Measurements from ENCODE around the gene CHN2. TPM values are rescaled to one million over a fixed set of nuclear protein-coding genes. Genes with fewer than 3 reads are reported as not detected.

The CHN2 gene
- polyA plus RNA-seq, 1 of the 3 experiments (the other 2 are of a cell fraction), result 0.02 TPM

DNA sequence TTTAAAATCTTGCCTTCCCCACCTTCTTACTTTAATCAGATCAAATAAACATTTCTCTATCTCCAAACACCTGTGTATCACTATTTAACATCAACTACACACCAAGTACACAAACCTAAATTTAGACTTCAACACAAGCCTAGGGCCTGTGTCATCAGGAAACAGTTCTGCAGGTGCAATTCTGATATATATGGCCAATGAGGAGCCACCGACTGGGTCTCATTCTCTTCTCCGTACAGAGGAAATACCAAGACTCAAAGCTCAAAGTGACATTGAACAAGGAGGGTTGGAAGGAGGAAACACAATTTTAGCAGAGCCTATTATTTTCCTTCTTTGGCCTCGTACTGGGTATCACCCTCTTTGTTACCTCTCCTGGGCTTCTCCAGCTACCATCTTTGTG lies 216.4 kb downstream of the CHN2 start:
- Histone ChIP-seq H3K4me3 (ENCODE audit: low read depth in 2 of 2, low read length in 1 of 2) (no peak overlapping the region), H3K4me2 (no peak overlapping the region), H3K27me3 (ENCODE audit: insufficient read depth) (no peaks in the 10 kb centered on the region), H3K9me3 (no peaks in the 10 kb centered on the region), H3K27ac (ENCODE audit: low read depth in 2 of 2, low read length in 1 of 2) (no peak overlapping the region), H3K79me2 (ENCODE audit: insufficient read depth) (no peaks in the 10 kb centered on the region), H4K20me1 (ENCODE audit: insufficient read depth) (no peaks in the 10 kb centered on the region), H3F3A (replicated peaks; ENCODE audit: insufficient read depth) (no peaks in the 10 kb centered on the region), H3K4me1 (ENCODE audit: control insufficient read depth in 1 of 2, insufficient read depth in 2 of 2, low read depth in 1 of 2, low read length in 1 of 2) (no peaks in the 10 kb centered on the region; a peak in 1 of 4 replicates), H3K9ac (no peak overlapping the region), H3K36me3 (replicated peaks in 1 of 2; ENCODE audit: control insufficient read depth in 1 of 2, insufficient read depth in 2 of 2, low read length in 1 of 2) (no peaks in the 10 kb centered on the region), H3K9me2 (no peaks in the 10 kb centered on the region), H2AFZ (ENCODE audit: low read depth) (no peak overlapping the region)
- ChIA-PET POLR2A (no interaction called here), CTCF (interaction anchor here (0.8 to 9.6 kb wide), 6 partner anchors 18 to 487 kb away, joined by 3 to 372 read pairs (median 9); no protein-coding TSS in a partner anchor)
- DNase-seq, result no peak
- WGBS (ENCODE audit: low lambda C conversion rate), result 70% methylated on average over 3 of the region's 3 CpGs
- TF ChIP-seq EP300 (IDR thresholded peaks at IDR 0.05; ENCODE audit: borderline replicate concordance in 1 of 2, low read depth in 1 of 2, low read length in 1 of 2) (no peak), MEF2A (IDR thresholded peaks at IDR 0.05; ENCODE audit: borderline replicate concordance, low read depth) (no peak), RFX5 (IDR thresholded peaks at IDR 0.05; ENCODE audit: low read length) (no peak), MXI1 (IDR thresholded peaks at IDR 0.05; ENCODE audit: low read depth, low read length) (no peak), FOXJ3 (CRISPR knock-in tag; IDR thresholded peaks at IDR 0.05) (no peak), GABPA (IDR thresholded peaks at IDR 0.05; ENCODE audit: low read depth) (no peak), TAF1 (IDR thresholded peaks at IDR 0.05; ENCODE audit: borderline replicate concordance, low read depth, low read length) (no peak), SMC3 (IDR thresholded peaks at IDR 0.05; ENCODE audit: low read depth, low read length) (no peak), TEAD4 (IDR thresholded peaks at IDR 0.05; ENCODE audit: borderline replicate concordance, insufficient read depth) (no peak), ELF1 (IDR thresholded peaks at IDR 0.05) (no peak)
- TF ChIP-seq, protein P1, sequence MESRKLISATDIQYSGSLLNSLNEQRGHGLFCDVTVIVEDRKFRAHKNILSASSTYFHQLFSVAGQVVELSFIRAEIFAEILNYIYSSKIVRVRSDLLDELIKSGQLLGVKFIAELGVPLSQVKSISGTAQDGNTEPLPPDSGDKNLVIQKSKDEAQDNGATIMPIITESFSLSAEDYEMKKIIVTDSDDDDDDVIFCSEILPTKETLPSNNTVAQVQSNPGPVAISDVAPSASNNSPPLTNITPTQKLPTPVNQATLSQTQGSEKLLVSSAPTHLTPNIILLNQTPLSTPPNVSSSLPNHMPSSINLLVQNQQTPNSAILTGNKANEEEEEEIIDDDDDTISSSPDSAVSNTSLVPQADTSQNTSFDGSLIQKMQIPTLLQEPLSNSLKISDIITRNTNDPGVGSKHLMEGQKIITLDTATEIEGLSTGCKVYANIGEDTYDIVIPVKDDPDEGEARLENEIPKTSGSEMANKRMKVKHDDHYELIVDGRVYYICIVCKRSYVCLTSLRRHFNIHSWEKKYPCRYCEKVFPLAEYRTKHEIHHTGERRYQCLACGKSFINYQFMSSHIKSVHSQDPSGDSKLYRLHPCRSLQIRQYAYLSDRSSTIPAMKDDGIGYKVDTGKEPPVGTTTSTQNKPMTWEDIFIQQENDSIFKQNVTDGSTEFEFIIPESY (IDR thresholded peaks at IDR 0.05; ENCODE audit: borderline replicate concordance, low read depth), result no peak
- TF ChIP-seq, protein P2, sequence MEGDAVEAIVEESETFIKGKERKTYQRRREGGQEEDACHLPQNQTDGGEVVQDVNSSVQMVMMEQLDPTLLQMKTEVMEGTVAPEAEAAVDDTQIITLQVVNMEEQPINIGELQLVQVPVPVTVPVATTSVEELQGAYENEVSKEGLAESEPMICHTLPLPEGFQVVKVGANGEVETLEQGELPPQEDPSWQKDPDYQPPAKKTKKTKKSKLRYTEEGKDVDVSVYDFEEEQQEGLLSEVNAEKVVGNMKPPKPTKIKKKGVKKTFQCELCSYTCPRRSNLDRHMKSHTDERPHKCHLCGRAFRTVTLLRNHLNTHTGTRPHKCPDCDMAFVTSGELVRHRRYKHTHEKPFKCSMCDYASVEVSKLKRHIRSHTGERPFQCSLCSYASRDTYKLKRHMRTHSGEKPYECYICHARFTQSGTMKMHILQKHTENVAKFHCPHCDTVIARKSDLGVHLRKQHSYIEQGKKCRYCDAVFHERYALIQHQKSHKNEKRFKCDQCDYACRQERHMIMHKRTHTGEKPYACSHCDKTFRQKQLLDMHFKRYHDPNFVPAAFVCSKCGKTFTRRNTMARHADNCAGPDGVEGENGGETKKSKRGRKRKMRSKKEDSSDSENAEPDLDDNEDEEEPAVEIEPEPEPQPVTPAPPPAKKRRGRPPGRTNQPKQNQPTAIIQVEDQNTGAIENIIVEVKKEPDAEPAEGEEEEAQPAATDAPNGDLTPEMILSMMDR (IDR thresholded peaks at IDR 0.05), result no peak
- TF ChIP-seq, protein P3, sequence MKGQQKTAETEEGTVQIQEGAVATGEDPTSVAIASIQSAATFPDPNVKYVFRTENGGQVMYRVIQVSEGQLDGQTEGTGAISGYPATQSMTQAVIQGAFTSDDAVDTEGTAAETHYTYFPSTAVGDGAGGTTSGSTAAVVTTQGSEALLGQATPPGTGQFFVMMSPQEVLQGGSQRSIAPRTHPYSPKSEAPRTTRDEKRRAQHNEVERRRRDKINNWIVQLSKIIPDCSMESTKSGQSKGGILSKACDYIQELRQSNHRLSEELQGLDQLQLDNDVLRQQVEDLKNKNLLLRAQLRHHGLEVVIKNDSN (IDR thresholded peaks at IDR 0.05; ENCODE audit: borderline replicate concordance, low read depth), result no peak
- TF ChIP-seq, protein P4, sequence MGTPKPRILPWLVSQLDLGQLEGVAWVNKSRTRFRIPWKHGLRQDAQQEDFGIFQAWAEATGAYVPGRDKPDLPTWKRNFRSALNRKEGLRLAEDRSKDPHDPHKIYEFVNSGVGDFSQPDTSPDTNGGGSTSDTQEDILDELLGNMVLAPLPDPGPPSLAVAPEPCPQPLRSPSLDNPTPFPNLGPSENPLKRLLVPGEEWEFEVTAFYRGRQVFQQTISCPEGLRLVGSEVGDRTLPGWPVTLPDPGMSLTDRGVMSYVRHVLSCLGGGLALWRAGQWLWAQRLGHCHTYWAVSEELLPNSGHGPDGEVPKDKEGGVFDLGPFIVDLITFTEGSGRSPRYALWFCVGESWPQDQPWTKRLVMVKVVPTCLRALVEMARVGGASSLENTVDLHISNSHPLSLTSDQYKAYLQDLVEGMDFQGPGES (IDR thresholded peaks at IDR 0.05; ENCODE audit: low read depth, low read length), result no peak
